BJ (cell line): ENCODE results near the gene EHD2. TPM values are rescaled to one million over a fixed set of nuclear protein-coding genes. Genes with fewer than 3 reads are reported as not detected.
"Not testable (repeated sequence)": the region's sequence is repeated elsewhere in the genome, so short reads cannot be mapped to it uniquely, and the experiment has no call there.

Experiments
- CTCF ChIA-PET: fragments of 350-600 bp; formaldehyde crosslinking; extraction: SDS; loops from one replicate; lab custom pipeline; 2021; ENCODE audit warnings: antibody characterized with exemption, inconsistent platforms; lab: Yijun Ruan, JAX
- POLR2A ChIA-PET: fragments of 300-600 bp; sonication (Branson Sonifier 250); formaldehyde crosslinking; extraction: SDS; loops from one replicate; lab custom pipeline; 2021; ENCODE audit warnings: antibody characterized with exemption; lab: Charles Lee
- DNase-seq: peaks from one replicate; pipeline ENCODE4 v3.0.0-alpha.2; 2011; ENCODE audit warnings: low read depth
- H3K27me3 ChIP-seq: 2 replicates; pipeline ENCODE4 v1.6.0; 2011; ENCODE audit warnings: low read length; ENCODE audit not compliant: control insufficient read depth, insufficient read depth
- H3K36me3 ChIP-seq: 2 replicates; pipeline ENCODE4 v1.5.1; 2011; ENCODE audit warnings: low read length; ENCODE audit not compliant: control insufficient read depth, insufficient read depth
- H3K4me3 ChIP-seq: 2 replicates; pipeline ENCODE4 v1.5.1; 2011; ENCODE audit warnings: low read depth, mild to moderate bottlenecking, control low read depth, low read length
- CTCF ChIP-seq: IDR thresholded peaks from 2 replicates; pipeline ENCODE4 v1.5.1; 2011; ENCODE audit warnings: low read depth, mild to moderate bottlenecking, control low read depth, inconsistent platforms, low read length, moderate library complexity; ENCODE audit not compliant: insufficient read depth
- polyA plus RNA-seq: library from polyadenylated mRNA; depleted of rRNA; stranded (reverse); fragments of >200 nt; gene quantifications from 2 replicates; pipeline ENCODE4 v1.2.3, GENCODE V29; 2011

The EHD2 gene
- polyA plus RNA-seq, 1 experiment: 132 TPM

- ChIA-PET CTCF (interaction anchor here (0.8 to 1.7 kb wide), 2 partner anchors 13 to 18 kb away, joined by 3 to 4 read pairs; partner anchors contain the start of gene EHD2), POLR2A (no interaction called here)
- DNase-seq: no peak
- TF ChIP-seq CTCF: no peak
- H3K36me3 ChIP-seq: peaks cover 34% of the 10 kb centered on the region
- H3K27me3 ChIP-seq: no peaks in the 10 kb centered on the region
- no peak overlapping the region for H3K4me3 ChIP-seq
Measured at GRCh38 chr19:47725759-47726401, 12.7 kb downstream of the EHD2 start.

GRCh38 chr19:47726467-47726866, 13.2 kb downstream of the EHD2 start:
- peaks cover 35% of the 10 kb centered on the region for H3K36me3 ChIP-seq
- no peak overlapping the region for H3K4me3 ChIP-seq
- DNase-seq: peak; percentile 40
- no peak for TF ChIP-seq CTCF
- CTCF ChIA-PET: interaction anchor here (0.7 to 0.8 kb wide), 3 partner anchors 11 to 17 kb away, joined by 3 read pairs; partner anchors contain the start of gene EHD2
- no peaks in the 10 kb centered on the region for H3K27me3 ChIP-seq
- POLR2A ChIA-PET: interaction anchor here (0.6 kb wide), 1 partner anchor 298 kb away, joined by 3 read pairs; no protein-coding TSS in a partner anchor

GRCh38 chr19:47728295-47728694, 15.1 kb downstream of the EHD2 start:
- H3K36me3 ChIP-seq: peaks cover 33% of the 10 kb centered on the region
- POLR2A ChIA-PET: not testable (repeated sequence)

GRCh38 chr19:47729468-47729798, 16.2 kb downstream of the EHD2 start:
- CTCF ChIA-PET: interaction anchor here (0.7 to 1.9 kb wide), 5 partner anchors 11 to 21 kb away, joined by 3 to 8 read pairs (median 5); no protein-coding TSS in a partner anchor
- TF ChIP-seq CTCF: no peak
- POLR2A ChIA-PET: interaction anchor here (0.6 kb wide), 1 partner anchor 473 kb away, joined by 3 read pairs; the partner anchor contains the start of gene CCDC9
- Histone ChIP-seq H3K4me3 (no peak overlapping the region), H3K36me3 (peaks cover 33% of the 10 kb centered on the region), H3K27me3 (no peaks in the 10 kb centered on the region)
- DNase-seq: peak; percentile 69

More at GRCh38 chr19:47728295-47728694, 15.1 kb downstream of the EHD2 start:
- DNase-seq, H3K4me3 ChIP-seq, H3K27me3 ChIP-seq: not testable (repeated sequence)
- CTCF ChIA-PET: interaction anchor here (0.7 to 1.9 kb wide), 4 partner anchors 9 to 16 kb away, joined by 3 to 8 read pairs (median 5); no protein-coding TSS in a partner anchor

- Histone ChIP-seq H3K4me3 (no peak overlapping the region), H3K36me3 (peaks cover 32% of the 10 kb centered on the region), H3K27me3 (no peaks in the 10 kb centered on the region)
- ChIA-PET POLR2A (interaction anchor here (0.6 kb wide), 1 partner anchor 473 kb away, joined by 3 read pairs; the partner anchor contains the start of gene CCDC9), CTCF (interaction anchor here (0.7 to 1.9 kb wide), 4 partner anchors 11 to 22 kb away, joined by 3 to 8 read pairs (median 4); no protein-coding TSS in a partner anchor)
- no peak for DNase-seq
- TF ChIP-seq CTCF: no peak
Measured at GRCh38 chr19:47729799-47730520, 16.7 kb downstream of the EHD2 start.
